Endothelial cell of umbilical vein (primary cell): ENCODE results near the gene GAB2. TPM values are rescaled to one million over a fixed set of nuclear protein-coding genes. Genes with fewer than 3 reads are reported as not detected.

Experiments
- BruUV-seq: library from RNA; stranded (reverse); fragments of 400-500 nt; replicated peaks from 2 replicates; lab custom pipeline; 2021; lab: Mats Ljungman, UMichigan
- CTCF ChIA-PET: fragments of 300-600, 350-600 bp; sonication (Branson Sonifier 250); formaldehyde crosslinking; loops from one replicate; lab custom pipeline; 2021; ENCODE audit warnings: antibody characterized with exemption, inconsistent platforms; lab: Charles Lee
- POLR2A ChIA-PET: fragments of 300-600, 350-600 bp; sonication (Branson Sonifier 250); formaldehyde crosslinking; loops from one replicate; lab custom pipeline; 2021; ENCODE audit warnings: antibody characterized with exemption, inconsistent platforms; lab: Charles Lee
- DNase-seq: peaks from one replicate; pipeline ENCODE4 v3.0.0-alpha.2; 2011; ENCODE audit warnings: low read depth, low spot score
- FAIRE-seq: peaks from 2 replicates; lab custom pipeline; 2011; peaks lifted over from hg19 to GRCh38; lab: Jason Lieb, UNC
- H2AFZ ChIP-seq: 2 replicates; pipeline ENCODE4 v1.6.0; 2012; ENCODE audit warnings: low read depth, low read length, control low read depth, inconsistent platforms
- H3K27ac ChIP-seq: 2 replicates; pipeline ENCODE4 v1.5.1; 2011; ENCODE audit warnings: low read depth, mild to moderate bottlenecking, control low read depth, low read length, moderate library complexity; ENCODE audit not compliant: insufficient read depth
- H3K27me3 ChIP-seq, 2 experiments: 2 replicates each; pipeline versions ENCODE4 v1.6.0 to v1.6.1; 2011; ENCODE audit warnings: low read length in 2 of 2, mixed read lengths in 1 of 2; ENCODE audit not compliant: control insufficient read depth in 2 of 2, insufficient read depth in 2 of 2
- H3K36me3 ChIP-seq, 2 experiments: 2 replicates in 1 of 2; 3 replicates in 1 of 2; pipeline ENCODE4 v1.5.1; 2011; ENCODE audit warnings: low read length in 2 of 2, mild to moderate bottlenecking in 1 of 2, moderate library complexity in 1 of 2; ENCODE audit not compliant: control insufficient read depth in 2 of 2, insufficient read depth in 2 of 2; ENCODE audit errors: extremely low read depth in 1 of 2
- H3K4me1 ChIP-seq: 3 replicates; pipeline ENCODE4 v1.5.1; 2011; ENCODE audit warnings: mild to moderate bottlenecking, low read length; ENCODE audit not compliant: control insufficient read depth, insufficient read depth; ENCODE audit errors: extremely low read depth
- H3K4me2 ChIP-seq: 2 replicates; pipeline ENCODE4 v1.6.1; 2011; ENCODE audit warnings: low read length, control low read depth, mixed read lengths; ENCODE audit not compliant: insufficient read depth
- H3K4me3 ChIP-seq, 3 experiments: fragments of 200-600 bp in 1 of 3; sonication (generic), shearing (Covaris generic) in 1 of 3; replicated peaks in 1 of 3; 2 replicates each; pipeline ENCODE4 v1.5.1; 2011 to 2016; ENCODE audit warnings: control low read depth in 3 of 3, low read length in 3 of 3, mild to moderate bottlenecking in 2 of 3, inconsistent platforms in 1 of 3, low read depth in 1 of 3, moderate library complexity in 1 of 3; ENCODE audit not compliant: insufficient read depth in 1 of 3
- H3K79me2 ChIP-seq: 2 replicates; pipeline ENCODE4 v1.6.0; 2012; ENCODE audit warnings: low read length, inconsistent platforms; ENCODE audit not compliant: control insufficient read depth, insufficient read depth
- H3K9ac ChIP-seq: replicated peaks from 2 replicates; pipeline ENCODE3; 2011; ENCODE audit warnings: low read length, control low read depth; ENCODE audit not compliant: insufficient read depth; ENCODE audit errors: extremely low read depth
- H3K9me1 ChIP-seq: replicated peaks from 3 replicates; pipeline ENCODE4 v1.6.0; 2011; ENCODE audit warnings: mild to moderate bottlenecking, low read length; ENCODE audit not compliant: control insufficient read depth, insufficient read depth; ENCODE audit errors: extremely low read depth
- H3K9me3 ChIP-seq: replicated peaks from 2 replicates; pipeline ENCODE4 v1.5.1; 2012; ENCODE audit warnings: low read length, inconsistent platforms; ENCODE audit not compliant: control insufficient read depth, insufficient read depth
- H4K20me1 ChIP-seq: replicated peaks from 2 replicates; pipeline ENCODE3; 2011; ENCODE audit warnings: mild to moderate bottlenecking, low read length; ENCODE audit not compliant: control insufficient read depth, insufficient read depth; ENCODE audit errors: extremely low read depth
- CTCF ChIP-seq, 2 donors: IDR thresholded peaks; 1 replicate in 1 of 2; 2 replicates in 1 of 2; pipeline ENCODE4 v1.5.1; 2011; ENCODE audit warnings: low read length in 2 of 2, mild to moderate bottlenecking in 2 of 2, moderate library complexity in 2 of 2, control low read depth in 1 of 2, inconsistent platforms in 1 of 2, low read depth in 1 of 2; ENCODE audit not compliant: insufficient read depth in 1 of 2; ENCODE audit errors: extremely low read depth in 1 of 2
- EZH2 ChIP-seq: IDR thresholded peaks from 2 replicates; pipeline ENCODE4 v1.6.1; 2012; ENCODE audit warnings: borderline replicate concordance, low read depth, mild to moderate bottlenecking, moderate library complexity, low read length, inconsistent platforms; ENCODE audit not compliant: severe bottlenecking
- FOS ChIP-seq: IDR thresholded peaks from 2 replicates; pipeline ENCODE4 v1.6.1; 2011; ENCODE audit warnings: mild to moderate bottlenecking, low read length, moderate library complexity, borderline replicate concordance; ENCODE audit not compliant: insufficient read depth
- GATA2 ChIP-seq: IDR thresholded peaks from 2 replicates; pipeline ENCODE4 v1.7.0; 2011; ENCODE audit warnings: low read depth, mild to moderate bottlenecking, moderate library complexity, mixed read lengths, low read length; ENCODE audit not compliant: insufficient read length, insufficient read depth
- JUN ChIP-seq: IDR thresholded peaks from 2 replicates; pipeline ENCODE4 v1.6.1; 2011; ENCODE audit warnings: borderline replicate concordance, low read depth; ENCODE audit not compliant: insufficient read length, insufficient read depth
- MAX ChIP-seq: IDR thresholded peaks from 2 replicates; pipeline ENCODE4 v1.6.1; 2011; ENCODE audit not compliant: insufficient read depth, insufficient read length
- MYC ChIP-seq: IDR thresholded peaks from one replicate; pipeline ENCODE4 v1.6.1; 2011; ENCODE audit warnings: mild to moderate bottlenecking, low read depth, low read length
- POLR2A ChIP-seq: IDR thresholded peaks from 2 replicates; pipeline ENCODE4 v1.6.1; 2012; ENCODE audit warnings: low read depth, mild to moderate bottlenecking, control low read depth, low read length
- POLR2AphosphoS5 ChIP-seq: IDR thresholded peaks from 2 replicates; pipeline ENCODE4 v1.6.1; 2012; ENCODE audit warnings: low read depth, mild to moderate bottlenecking, control low read depth, low read length, moderate library complexity; ENCODE audit not compliant: insufficient read depth
- dilution Hi-C: fragments of 300-500 bp; cut with MboI; formaldehyde crosslinking; loops from one replicate; pipeline ENCODE4 v1.15.0; 2019; ENCODE audit warnings: low sequenced_read_pairs; ENCODE audit not compliant: extremely low pct_ligation_motif_present
- intact Hi-C: fragments of 100-400 bp; cut with micrococcal nuclease; formaldehyde crosslinking; loops from one replicate; pipeline ENCODE4 v1.10.0; 2022
- polyA plus RNA-seq, 4 experiments: library from polyadenylated mRNA; depleted of rRNA in 3 of 4; stranded (reverse) in 3 of 4; unstranded in 1 of 4; fragments of >200 nt; gene quantifications; 2 replicates each; pipeline versions ENCODE4 v1.2.1 to v1.2.3, GENCODE V29; 2011 to 2012; ENCODE audit warnings: missing spikeins in 1 of 4
- total RNA-seq: library from RNA; stranded (reverse); gene quantifications from 2 replicates; pipeline ENCODE4 v1.2.3, GENCODE V29; 2021

The GAB2 gene
- total and polyA plus RNA-seq, 2 donors (not counting 3 experiments of a cell fraction or from before 2014, with no cell fraction given) = 19.6 to 39.6 TPM

DNA sequence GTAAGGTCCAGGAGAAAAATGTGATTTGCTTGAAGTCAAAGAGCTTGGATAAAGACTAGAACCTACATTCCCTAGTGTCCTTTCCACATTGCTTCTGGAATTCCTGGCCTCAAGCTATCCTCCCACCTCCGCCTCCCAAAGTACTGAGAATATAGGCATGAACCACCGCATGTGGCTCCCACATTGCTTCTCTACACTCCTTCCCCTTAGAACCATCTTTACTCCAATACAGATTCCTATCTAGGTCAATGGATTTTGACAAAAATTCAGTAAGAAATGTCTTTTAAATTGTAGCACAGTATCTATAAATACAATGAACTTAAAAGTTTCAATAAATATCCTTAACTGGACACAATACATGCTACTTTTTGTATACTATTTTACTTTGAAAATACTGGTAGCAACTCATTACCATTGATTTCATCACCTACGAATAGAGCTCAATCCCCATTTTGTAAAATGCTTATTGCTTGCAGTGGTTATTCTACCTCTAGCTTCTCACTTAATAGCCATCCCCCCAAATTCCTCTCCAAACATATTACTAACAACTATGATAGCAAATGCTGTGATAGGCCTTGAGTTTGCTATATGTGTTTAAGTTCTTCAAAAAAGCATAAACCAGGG, 53.4 kb downstream of the GAB2 start:
- no peak for FAIRE-seq
- Histone ChIP-seq H3K9me3 (no peaks in the 10 kb centered on the region), H3K4me3 (no peak overlapping the region), H3K79me2 (peaks cover 54% of the 10 kb centered on the region), H3K27ac (no peak overlapping the region), H2AFZ (no peak overlapping the region), H3K4me1 (peaks cover 12% of the 10 kb centered on the region), H3K4me2 (no peak overlapping the region), H4K20me1 (peaks cover 11% of the 10 kb centered on the region), H3K9me1 (no peaks in the 10 kb centered on the region), H3K9ac (no peak overlapping the region), H3K36me3 (no peaks in the 10 kb centered on the region), H3K27me3 (no peaks in the 10 kb centered on the region)
- dilution Hi-C loops = no loop called here
- CTCF ChIA-PET = no interaction called here
- no peak for TF ChIP-seq MAX
- TF ChIP-seq CTCF (IDR thresholded peaks at IDR 0.05; ENCODE audit: extremely low read depth in 1 of 2, insufficient read depth in 1 of 2, low read depth in 1 of 2, low read length in 2 of 2) = no peak
- TF ChIP-seq GATA2 = no peak
- TF ChIP-seq POLR2AphosphoS5 = no peak
- TF ChIP-seq FOS = no peak
- no peak for TF ChIP-seq POLR2A
- TF ChIP-seq MYC = no peak
- no peak for TF ChIP-seq EZH2
- no peak for TF ChIP-seq JUN
- POLR2A ChIA-PET = no interaction called here
- BruUV-seq = no TSS peak
- no peak for DNase-seq
- intact Hi-C loops = no loop called here
